Kidney (tissue), 14 donors: ENCODE data around the gene SETD5. TPM values are rescaled to one million over a fixed set of nuclear protein-coding genes. Genes with fewer than 3 reads are reported as not detected.
A peak's percentile ranks its signal among the peaks of the same experiment; 100 is the strongest.

Source experiments
- DNase-seq, 5 donors: peaks; one replicate each; pipeline ENCODE4 v3.0.0-alpha.2; 2013 to 2020
- FAIRE-seq: peaks from 2 replicates; lab custom pipeline; 2012; peaks lifted over from hg19 to GRCh38; lab: Jason Lieb, UNC
- H3K27ac ChIP-seq, 2 donors: one replicate each; pipeline ENCODE4 v1.7.0; 2013; ENCODE audit warnings: low read depth in 2 of 2, low read length in 2 of 2, inconsistent platforms in 1 of 2
- H3K27me3 ChIP-seq: one replicate; pipeline ENCODE4 v1.7.1; 2013; ENCODE audit warnings: low read length, inconsistent platforms; ENCODE audit not compliant: control insufficient read depth, insufficient read depth
- H3K36me3 ChIP-seq, 3 donors: one replicate each; pipeline versions ENCODE4 v1.7.0 to v1.7.1; 2013; ENCODE audit warnings: low read length in 3 of 3, control low read depth in 1 of 3, inconsistent platforms in 1 of 3; ENCODE audit not compliant: insufficient read depth in 3 of 3, control insufficient read depth in 2 of 3
- H3K4me1 ChIP-seq, 3 donors: one replicate each; pipeline versions ENCODE4 v1.7.0 to v1.7.1; 2013; ENCODE audit warnings: low read length in 3 of 3, inconsistent platforms in 1 of 3, low read depth in 1 of 3; ENCODE audit not compliant: control insufficient read depth in 2 of 3, insufficient read depth in 2 of 3
- H3K4me3 ChIP-seq, 3 donors: one replicate each; pipeline versions ENCODE4 v1.7.0 to v1.8.1; 2013; ENCODE audit warnings: low read length in 3 of 3, control low read depth in 1 of 3, inconsistent platforms in 1 of 3
- H3K9ac ChIP-seq, 3 donors: one replicate each; pipeline versions ENCODE4 v1.7.0 to v1.7.1; 2013; ENCODE audit warnings: low read length in 3 of 3, control low read depth in 1 of 3, inconsistent platforms in 1 of 3
- H3K9me3 ChIP-seq, 3 donors: one replicate each; pipeline versions ENCODE4 v1.7.0 to v1.7.1; 2013; ENCODE audit warnings: low read length in 3 of 3, control low read depth in 1 of 3, inconsistent platforms in 1 of 3; ENCODE audit not compliant: control insufficient read depth in 2 of 3, insufficient read depth in 1 of 3
- intact Hi-C: fragments of 100-400 bp; cut with DNase I; formaldehyde crosslinking; loops from one replicate; pipeline ENCODE4 v1.11.1; 2022
- polyA plus RNA-seq: library from polyadenylated mRNA; stranded (reverse); fragments of 350-450 nt; fragmentation: Illumina TruSeq; extraction: RNeasy Lipid Tissue Mini Kit (QIAGEN cat#74804); gene quantifications from one replicate; pipeline ENCODE4 v1.2.3, GENCODE V29; 2014; ENCODE audit warnings: low read depth, low replicate concordance; ENCODE audit not compliant: insufficient read depth
- total RNA-seq: library from RNA; stranded (reverse); fragmentation: NEBNext Ultra II Directional; extraction: Animal tissue kit (Norgen Biotek cat#: 25700); gene quantifications from one replicate; pipeline ENCODE4 v1.2.1, GENCODE V29; 2021
- TF ChIP-seq, protein P1 (sequence below): IDR thresholded peaks from 3 replicates; pipeline ENCODE4 v1.5.1; 2012; ENCODE audit warnings: mild to moderate bottlenecking, moderate library complexity, borderline replicate concordance; ENCODE audit not compliant: insufficient read depth; ENCODE audit errors: extremely low read depth
- donor health status: control.
- donor health status: control.
- donor health status: control.
- donor health status: control.
- donor health status: control.
- donor health status: DM: yes; HTN: yes; CAD: no.
- donor health status: Normal renal cell carcinoma (clear cell type).

The SETD5 gene
- total and polyA plus RNA-seq, 2 donors from 2014 or later = 12.1 to 112 TPM

DNA sequence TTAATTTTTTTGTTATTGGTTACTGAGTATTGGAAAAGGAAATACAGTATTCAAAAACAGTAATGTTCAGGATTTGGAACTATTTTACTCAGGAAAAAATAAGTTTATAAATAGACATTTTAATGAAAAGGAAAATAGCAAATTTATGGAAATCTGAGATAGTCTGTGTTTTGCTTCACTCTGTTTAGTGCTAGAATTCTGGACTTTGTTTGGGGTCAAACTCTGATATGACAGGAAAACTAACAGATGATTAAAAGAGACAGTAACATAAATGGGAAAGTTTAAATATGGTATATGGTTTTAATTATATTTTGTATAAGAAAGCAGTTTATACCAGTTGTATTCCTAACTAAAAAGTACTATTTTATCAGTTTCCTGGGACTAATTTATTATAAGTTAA lies 17.4 kb downstream of the SETD5 start:
- Histone ChIP-seq H3K36me3 (no peaks in the 10 kb centered on the region), H3K9me3 (no peaks in the 10 kb centered on the region), H3K9ac (no peak overlapping the region), H3K27ac (no peak overlapping the region), H3K4me1 (peaks cover 0 to 18% (median 9%) of the 10 kb centered on the region in 3 donors), H3K27me3 (no peaks in the 10 kb centered on the region), H3K4me3 (no peak overlapping the region)
- DNase-seq = peak in 1 of 5 donors; percentile 52
- TF ChIP-seq, protein P1, sequence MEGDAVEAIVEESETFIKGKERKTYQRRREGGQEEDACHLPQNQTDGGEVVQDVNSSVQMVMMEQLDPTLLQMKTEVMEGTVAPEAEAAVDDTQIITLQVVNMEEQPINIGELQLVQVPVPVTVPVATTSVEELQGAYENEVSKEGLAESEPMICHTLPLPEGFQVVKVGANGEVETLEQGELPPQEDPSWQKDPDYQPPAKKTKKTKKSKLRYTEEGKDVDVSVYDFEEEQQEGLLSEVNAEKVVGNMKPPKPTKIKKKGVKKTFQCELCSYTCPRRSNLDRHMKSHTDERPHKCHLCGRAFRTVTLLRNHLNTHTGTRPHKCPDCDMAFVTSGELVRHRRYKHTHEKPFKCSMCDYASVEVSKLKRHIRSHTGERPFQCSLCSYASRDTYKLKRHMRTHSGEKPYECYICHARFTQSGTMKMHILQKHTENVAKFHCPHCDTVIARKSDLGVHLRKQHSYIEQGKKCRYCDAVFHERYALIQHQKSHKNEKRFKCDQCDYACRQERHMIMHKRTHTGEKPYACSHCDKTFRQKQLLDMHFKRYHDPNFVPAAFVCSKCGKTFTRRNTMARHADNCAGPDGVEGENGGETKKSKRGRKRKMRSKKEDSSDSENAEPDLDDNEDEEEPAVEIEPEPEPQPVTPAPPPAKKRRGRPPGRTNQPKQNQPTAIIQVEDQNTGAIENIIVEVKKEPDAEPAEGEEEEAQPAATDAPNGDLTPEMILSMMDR = no peak
- intact Hi-C loops = no loop called here
- FAIRE-seq = peak; percentile 46

DNA sequence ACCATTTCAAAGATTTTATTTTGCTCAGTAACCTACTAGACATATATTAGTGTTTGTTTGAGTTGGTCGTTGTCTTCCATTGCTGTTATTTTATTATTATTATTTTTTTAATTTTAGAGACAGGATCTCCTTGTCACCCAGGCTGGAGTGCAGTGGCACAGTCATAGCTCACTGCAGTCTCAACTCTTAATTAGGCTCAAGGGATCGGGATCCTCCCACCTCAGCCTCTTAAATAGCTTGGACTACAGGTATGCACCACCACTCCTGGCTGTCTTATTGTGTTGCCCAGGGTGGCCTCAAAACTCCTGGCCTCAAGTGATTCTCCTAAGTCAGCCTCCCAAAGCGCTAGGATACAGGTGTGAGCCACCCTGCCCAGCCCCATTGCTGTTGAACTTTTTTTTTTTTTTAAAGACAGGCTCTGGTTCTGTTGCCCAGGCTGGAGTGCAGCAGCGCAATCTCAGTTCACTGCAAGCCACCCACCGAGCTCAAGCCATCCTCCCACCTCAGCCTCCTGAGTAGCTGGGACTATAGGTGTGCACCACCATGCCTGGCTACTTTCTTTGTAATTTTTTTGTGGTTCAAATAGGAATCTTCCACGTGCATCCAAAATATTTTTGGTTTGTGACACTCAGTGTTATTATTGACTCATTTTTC lies 18.2 kb downstream of the SETD5 start:
- FAIRE-seq (no peak), DNase-seq (no peak)
- Histone ChIP-seq H3K4me3 (no peak overlapping the region), H3K27me3 (no peaks in the 10 kb centered on the region), H3K4me1 (peaks cover 0 to 18% (median 8%) of the 10 kb centered on the region in 3 donors), H3K36me3 (no peaks in the 10 kb centered on the region), H3K27ac (no peak overlapping the region), H3K9ac (no peak overlapping the region), H3K9me3 (no peaks in the 10 kb centered on the region)
- TF ChIP-seq, protein P1 = no peak
- intact Hi-C loops = no loop called here

DNA sequence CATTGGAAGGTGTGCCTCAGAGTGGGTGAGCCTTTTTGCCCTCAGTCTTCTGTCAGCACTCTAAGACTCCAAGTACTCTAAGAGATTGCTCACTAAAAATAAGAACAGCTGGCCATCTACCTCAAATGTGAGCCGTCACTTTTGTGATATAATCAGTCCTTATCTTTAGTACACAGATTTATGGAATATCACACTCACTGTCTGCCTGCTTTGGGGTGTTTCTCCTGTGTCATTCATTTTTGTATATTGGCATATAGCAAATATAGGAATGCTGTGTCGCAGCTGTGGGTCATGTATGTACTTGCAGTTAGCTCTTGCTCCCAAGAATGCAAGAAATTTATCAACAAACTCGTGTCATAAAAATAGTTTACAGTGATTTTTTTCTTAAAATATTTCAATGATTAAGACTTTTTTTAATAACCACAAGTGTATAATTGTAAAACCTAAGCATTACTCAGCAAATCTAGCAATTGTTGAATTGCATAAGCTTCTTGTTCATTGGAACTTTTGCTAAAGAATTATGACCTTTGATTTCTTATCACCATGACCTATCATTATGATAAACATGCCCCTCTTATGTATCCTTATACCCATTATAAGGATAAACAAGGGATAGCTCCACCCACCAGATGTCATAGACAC lies 18.8 kb downstream of the SETD5 start:
- Histone ChIP-seq H3K27ac (no peak overlapping the region), H3K9ac (no peak overlapping the region), H3K27me3 (no peaks in the 10 kb centered on the region), H3K4me3 (no peak overlapping the region), H3K4me1 (peaks cover 0 to 17% (median 8%) of the 10 kb centered on the region in 3 donors), H3K9me3 (no peaks in the 10 kb centered on the region), H3K36me3 (no peaks in the 10 kb centered on the region)
- intact Hi-C loops = no loop called here
- DNase-seq = no peak
- TF ChIP-seq, protein P1 = no peak
- FAIRE-seq = no peak
